AG10803 (cell line): ENCODE measurements around the gene TECPR1.
A peak's percentile ranks its signal among the peaks of the same experiment; 100 is the strongest.

Source experiments
- DNase-seq: peaks from one replicate; pipeline ENCODE4 v3.0.0; 2010; ENCODE audit warnings: low read depth
- H3K4me3 ChIP-seq: 2 replicates; pipeline ENCODE4 v1.5.1; 2011; ENCODE audit warnings: mild to moderate bottlenecking, low read length, control low read depth
- CTCF ChIP-seq: conservative IDR thresholded peaks from 2 replicates; pipeline ENCODE4 v1.5.1; 2011; ENCODE audit warnings: mild to moderate bottlenecking, low read length, control low read depth, inconsistent platforms

TECPR1 gene

GRCh38 chr7:98251601-98252424 is at the start of gene TECPR1:
TECPR1 (minus strand) TSS chr7:98252232; CDS start chr7:98246146, 6,086 bp downstream.
- no peak for TF ChIP-seq CTCF
- DNase-seq = peak; percentile 89
- H3K4me3 ChIP-seq = peak within 1 kb of the TSS; percentile 93

GRCh38 chr7:98300595-98301372 is 48.8 kb upstream of the TECPR1 start:
- DNase-seq = no peak
- TF ChIP-seq CTCF = no peak
- H3K4me3 ChIP-seq = no peak overlapping the region

- TF ChIP-seq CTCF = no peak
- no peak for DNase-seq
- no peak overlapping the region for H3K4me3 ChIP-seq
Observed at GRCh38 chr7:98297626-98298286, 45.7 kb upstream of the TECPR1 start.

GRCh38 chr7:98296833-98297232 is 44.8 kb upstream of the TECPR1 start:
- H3K4me3 ChIP-seq = no peak overlapping the region
- no peak for DNase-seq
- TF ChIP-seq CTCF = no peak

- H3K4me3 ChIP-seq = no peak overlapping the region
- no peak for DNase-seq
- no peak for TF ChIP-seq CTCF
Observed at GRCh38 chr7:98295467-98296192, 43.6 kb upstream of the TECPR1 start.

- TF ChIP-seq CTCF = peak; percentile 74
- DNase-seq = peak; percentile 51
Observed at GRCh38 chr7:98294798-98295382, 42.9 kb upstream of the TECPR1 start.

More at GRCh38 chr7:98294798-98295382, 42.9 kb upstream of the TECPR1 start:
- no peak overlapping the region for H3K4me3 ChIP-seq
